ENCODE data around the gene SVEP1.

GRCh38 chr9:110447476-110447875 is 132.1 kb downstream of the SVEP1 start:
- TF ChIP-seq ZNF362 (tag by site-specific recombination; IDR thresholded peaks at IDR 0.05) (no peak), CTCF (tag by site-specific recombination; IDR thresholded peaks at IDR 0.05) (no peak), ZNF248 (tag by site-specific recombination; IDR thresholded peaks at IDR 0.05) (no peak), ZNF23 (tag by site-specific recombination; IDR thresholded peaks at IDR 0.05; ENCODE audit: borderline replicate concordance) (no peak), SETDB1 (IDR thresholded peaks at IDR 0.05; ENCODE audit: insufficient read length, low read length) (no peak)
